ES-I3 (cell line): ENCODE results near the gene MRPS25.

Experiments used
- H3K36me3 ChIP-seq: 2 replicates; pipeline ENCODE4 v1.6.1; 2013; ENCODE audit warnings: mild to moderate bottlenecking, low read length, control low read depth, moderate library complexity; ENCODE audit not compliant: insufficient read depth
- H3K4me1 ChIP-seq: 2 replicates; pipeline ENCODE4 v1.6.1; 2013; ENCODE audit warnings: mild to moderate bottlenecking, control low read depth, low read length; ENCODE audit not compliant: insufficient read depth
- H3K9ac ChIP-seq: 2 replicates; pipeline ENCODE4 v1.6.1; 2013; ENCODE audit warnings: low read depth, mild to moderate bottlenecking, low read length, moderate library complexity
- H3K9me3 ChIP-seq: 2 replicates; pipeline ENCODE4 v1.6.1; 2013; ENCODE audit warnings: mild to moderate bottlenecking, low read length, moderate library complexity; ENCODE audit not compliant: control insufficient read depth, insufficient read depth

Gene MRPS25

DNA sequence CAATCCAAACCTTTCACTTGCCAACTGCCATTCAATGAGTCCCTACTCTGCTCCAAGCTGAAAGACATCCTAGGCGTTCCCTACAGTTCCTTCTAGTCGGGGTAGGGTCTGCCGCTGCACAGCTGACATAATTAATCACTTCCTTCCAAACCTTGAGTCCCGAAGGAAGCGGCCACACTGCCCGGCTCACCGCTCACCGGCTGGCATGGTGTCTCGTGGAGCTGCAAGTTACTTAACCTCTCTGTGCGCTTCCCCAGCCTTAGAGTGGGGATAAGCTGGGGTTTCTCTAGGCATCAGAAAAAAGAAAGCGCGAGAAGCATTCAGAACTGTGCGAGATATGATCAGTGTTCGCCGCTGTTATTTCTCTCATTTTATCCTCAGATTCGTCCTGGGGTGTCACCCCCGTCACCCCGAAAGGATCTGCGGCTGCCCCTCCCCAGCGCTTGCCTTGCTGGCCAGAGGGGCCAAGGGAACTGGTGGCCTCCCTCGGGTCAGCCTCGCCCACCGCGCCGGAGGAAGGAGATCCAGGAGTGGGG, 748 bp downstream of the MRPS25 start:
- H3K9ac ChIP-seq: peak overlapping the region; percentile 88
- H3K9me3 ChIP-seq: no peaks in the 10 kb centered on the region
- H3K4me1 ChIP-seq: no peaks in the 10 kb centered on the region
- H3K36me3 ChIP-seq: no peaks in the 10 kb centered on the region

DNA sequence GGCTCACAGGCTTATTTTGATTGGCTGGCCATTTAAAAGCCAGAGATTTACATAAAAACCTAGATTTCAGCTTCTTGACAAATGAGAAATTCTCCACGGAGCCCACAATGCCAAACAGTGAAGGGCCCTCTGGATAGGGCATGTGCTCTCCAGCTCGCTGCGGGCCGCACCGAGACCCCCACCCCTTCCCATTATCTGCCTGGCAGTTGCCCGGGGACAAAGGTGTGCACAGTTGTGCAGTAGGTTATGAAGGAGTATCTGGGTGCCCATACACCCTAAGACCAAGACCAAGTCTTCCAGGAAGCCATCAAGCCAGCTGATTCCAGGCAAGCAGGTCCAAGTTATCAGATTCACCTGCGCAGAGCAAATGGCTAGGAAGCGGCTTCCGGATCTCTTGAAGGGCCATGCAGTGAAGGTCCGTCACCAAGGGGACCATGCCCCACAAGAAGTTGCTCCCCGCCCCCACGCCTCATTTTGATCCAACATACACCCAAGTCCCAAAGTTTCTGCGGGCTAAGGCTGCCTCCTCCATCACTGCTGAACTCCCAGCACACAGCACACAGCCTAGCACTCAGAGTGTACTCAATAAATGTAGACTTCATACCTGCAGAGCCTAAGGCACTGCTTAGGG, 1.3 kb downstream of the MRPS25 start:
- no peaks in the 10 kb centered on the region for H3K9me3 ChIP-seq
- peaks cover 1% of the 10 kb centered on the region; the same call in 1 of the 2 replicates for H3K36me3 ChIP-seq
- peak overlapping the region; percentile 88 for H3K9ac ChIP-seq
- no peaks in the 10 kb centered on the region for H3K4me1 ChIP-seq

DNA sequence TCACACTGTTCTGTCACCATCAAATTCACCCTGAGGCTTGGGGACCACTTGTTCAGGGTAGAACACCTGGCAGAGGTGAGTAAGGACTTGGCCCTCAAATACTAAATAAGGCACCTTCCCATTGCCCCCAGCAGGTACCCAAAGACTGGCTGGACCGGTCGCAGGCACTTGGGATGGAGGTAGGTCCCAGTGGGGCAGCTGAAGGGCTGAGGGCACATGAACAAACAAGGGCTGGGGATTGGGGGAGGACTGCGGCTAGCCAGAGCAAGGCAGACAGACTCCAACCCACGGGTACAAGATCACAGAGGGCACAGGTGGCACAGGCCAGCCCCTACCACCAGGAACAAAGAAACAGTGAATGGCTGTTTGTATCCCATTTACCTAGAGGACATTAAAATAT, 1.9 kb downstream of the MRPS25 start:
- peaks cover 6% of the 10 kb centered on the region; the same call in 1 of the 2 replicates for H3K36me3 ChIP-seq
- no peaks in the 10 kb centered on the region for H3K9me3 ChIP-seq
- H3K4me1 ChIP-seq: no peaks in the 10 kb centered on the region
- H3K9ac ChIP-seq: no peak overlapping the region

DNA sequence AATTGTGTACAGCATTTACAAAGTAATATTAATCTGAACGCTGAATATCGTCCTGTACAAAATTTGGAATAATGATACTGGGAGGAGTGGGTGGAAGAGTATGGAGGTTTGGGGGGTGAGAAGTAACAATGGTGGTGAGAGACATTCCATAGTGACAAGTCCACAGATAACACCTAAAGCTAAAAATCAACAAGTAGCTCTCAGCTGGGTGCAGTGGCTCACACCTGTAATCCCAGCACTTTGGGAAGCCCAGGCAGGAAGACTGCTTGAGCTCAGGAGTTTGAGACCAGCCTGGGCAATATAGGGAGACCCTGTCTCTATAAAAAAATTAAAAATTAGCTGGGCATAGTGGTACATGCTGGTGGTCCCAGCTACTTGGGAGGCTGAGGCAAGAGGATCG, 5.1 kb downstream of the MRPS25 start:
- H3K36me3 ChIP-seq: peaks cover 6% of the 10 kb centered on the region
- H3K9me3 ChIP-seq: no peaks in the 10 kb centered on the region

DNA sequence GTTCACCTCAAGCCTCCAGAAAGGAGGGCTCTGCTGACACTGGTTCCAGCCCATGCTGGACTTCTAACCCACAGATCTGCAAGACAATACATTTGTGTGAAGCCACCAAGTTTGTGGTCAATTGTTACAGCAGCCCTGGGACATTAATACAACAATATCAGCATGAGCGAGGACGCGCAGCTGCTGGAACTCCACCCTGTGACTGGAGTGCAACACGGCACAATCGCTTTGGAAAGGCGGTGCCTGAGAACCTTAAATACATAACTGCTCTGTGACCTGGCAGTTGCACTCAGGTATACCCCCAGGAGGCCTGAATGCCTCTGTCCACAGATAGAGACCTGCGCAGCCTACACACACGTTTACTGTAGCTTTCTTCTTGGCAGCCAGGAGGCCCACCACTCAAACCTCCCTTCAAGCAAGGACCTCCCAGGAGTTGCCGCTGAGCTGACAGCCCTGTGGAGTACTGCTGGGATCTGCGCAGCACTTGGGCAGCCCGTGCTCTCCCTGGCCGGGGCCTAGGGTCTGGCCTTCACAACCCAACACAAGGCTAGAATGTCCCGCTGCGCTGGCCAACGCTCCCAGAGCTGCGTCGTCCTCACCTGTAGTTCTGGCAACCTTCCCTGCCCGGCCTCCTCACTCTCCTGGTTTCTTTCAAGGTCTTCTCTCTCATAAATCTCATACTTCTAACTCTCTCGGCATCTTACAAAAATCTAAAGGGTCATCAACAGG, 8.3 kb downstream of the MRPS25 start:
- Histone ChIP-seq H3K4me1 (no peaks in the 10 kb centered on the region), H3K9ac (no peak overlapping the region), H3K9me3 (no peaks in the 10 kb centered on the region), H3K36me3 (peaks cover 6% of the 10 kb centered on the region)

More for the DNA sequence above, 5.1 kb downstream of the MRPS25 start:
- H3K4me1 ChIP-seq: no peaks in the 10 kb centered on the region
- H3K9ac ChIP-seq: no peak overlapping the region

DNA sequence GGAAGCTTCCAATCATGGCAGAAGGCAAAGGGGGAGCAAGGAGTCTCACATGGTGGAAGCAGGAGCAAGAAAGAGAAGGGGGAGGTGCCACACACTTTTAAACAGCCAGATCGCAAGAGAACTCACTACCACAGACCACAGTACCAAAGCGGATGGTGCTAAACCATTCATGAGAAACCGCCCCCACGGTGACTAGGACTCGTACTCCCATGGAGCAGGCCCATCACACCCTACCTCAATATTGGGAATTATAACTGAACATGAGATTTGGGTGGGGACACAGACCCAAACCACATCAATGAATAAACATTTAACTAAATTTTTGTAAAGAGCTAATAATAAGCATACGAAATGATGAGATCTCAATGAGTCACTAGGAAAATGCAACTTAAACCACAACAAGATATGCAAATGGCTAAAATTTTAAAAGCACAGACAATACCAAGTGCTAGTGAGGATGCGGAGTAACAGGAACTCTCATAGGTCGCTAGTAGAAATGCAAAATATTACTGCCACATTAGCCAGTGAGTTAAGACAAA, 10.0 kb downstream of the MRPS25 start:
- Histone ChIP-seq H3K36me3 (peaks cover 9% of the 10 kb centered on the region), H3K4me1 (no peaks in the 10 kb centered on the region)

DNA sequence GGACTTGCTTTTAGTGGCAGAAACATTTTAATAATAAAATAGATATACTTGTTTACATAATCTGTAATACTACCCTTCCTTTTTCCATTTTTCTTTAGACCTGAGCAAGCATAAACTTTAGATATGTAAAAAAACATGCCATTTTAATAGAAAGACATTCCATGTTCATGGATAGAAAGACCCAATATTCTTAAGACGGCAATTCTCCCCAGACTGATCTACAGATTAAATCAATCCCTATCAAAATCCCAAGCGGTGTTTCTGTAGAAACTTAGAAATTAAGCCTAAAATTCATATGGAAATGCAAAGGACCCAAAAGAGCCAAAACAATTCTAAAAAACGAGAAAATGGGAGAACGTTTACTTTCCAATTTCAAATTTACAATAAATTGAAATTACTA, 11.6 kb downstream of the MRPS25 start:
- Histone ChIP-seq H3K4me1 (no peaks in the 10 kb centered on the region), H3K9ac (no peak overlapping the region), H3K9me3 (no peaks in the 10 kb centered on the region), H3K36me3 (peaks cover 15% of the 10 kb centered on the region)

More for the DNA sequence above, 10.0 kb downstream of the MRPS25 start:
- no peak overlapping the region for H3K9ac ChIP-seq
- no peaks in the 10 kb centered on the region for H3K9me3 ChIP-seq

DNA sequence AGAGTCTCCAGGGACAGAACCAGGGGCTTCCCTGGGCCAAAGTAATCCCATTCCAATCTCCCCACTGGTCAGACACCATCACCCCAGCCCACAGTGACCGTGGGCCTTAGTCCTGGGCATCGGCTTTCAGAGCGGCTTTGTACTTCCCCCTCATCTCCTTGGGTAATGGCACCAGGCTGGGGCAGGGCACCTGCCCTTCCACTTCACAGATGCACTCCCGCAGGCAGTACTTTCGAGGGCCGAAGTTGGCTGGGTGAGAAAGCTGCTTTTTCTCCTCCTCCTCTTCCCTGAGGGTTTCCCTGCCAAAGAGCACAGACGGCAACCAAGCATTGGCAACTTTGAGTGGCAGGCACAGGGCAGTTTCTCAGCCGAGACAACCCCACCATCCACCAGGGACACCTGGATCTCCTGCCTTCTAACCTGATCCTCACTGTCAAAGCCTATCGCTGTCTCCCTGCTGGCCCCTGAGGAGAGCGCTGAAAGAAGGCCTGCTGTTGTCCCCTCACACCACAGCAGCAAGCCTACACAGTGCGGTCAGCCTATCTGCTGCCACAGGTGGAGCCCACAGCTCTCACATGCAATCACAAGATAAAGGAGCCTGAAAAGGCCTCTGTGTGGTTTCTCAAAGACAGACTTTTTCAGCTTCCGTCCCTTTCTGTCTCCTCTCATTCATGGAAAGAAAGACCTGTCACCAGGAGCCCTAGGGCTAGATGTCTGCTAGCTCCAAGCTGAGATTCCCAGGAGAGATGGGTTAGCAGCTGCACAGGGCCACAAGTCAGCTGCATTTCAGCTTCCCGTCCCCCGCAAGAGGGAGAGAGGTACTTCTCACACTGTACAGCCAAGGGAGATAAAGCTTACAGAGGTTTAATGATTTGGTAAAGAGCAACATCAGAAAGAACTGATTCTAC, 12.5 kb downstream of the MRPS25 start:
- H3K9ac ChIP-seq: no peak overlapping the region
- H3K4me1 ChIP-seq: no peaks in the 10 kb centered on the region
- peaks cover 14% of the 10 kb centered on the region for H3K36me3 ChIP-seq
- no peaks in the 10 kb centered on the region for H3K9me3 ChIP-seq

DNA sequence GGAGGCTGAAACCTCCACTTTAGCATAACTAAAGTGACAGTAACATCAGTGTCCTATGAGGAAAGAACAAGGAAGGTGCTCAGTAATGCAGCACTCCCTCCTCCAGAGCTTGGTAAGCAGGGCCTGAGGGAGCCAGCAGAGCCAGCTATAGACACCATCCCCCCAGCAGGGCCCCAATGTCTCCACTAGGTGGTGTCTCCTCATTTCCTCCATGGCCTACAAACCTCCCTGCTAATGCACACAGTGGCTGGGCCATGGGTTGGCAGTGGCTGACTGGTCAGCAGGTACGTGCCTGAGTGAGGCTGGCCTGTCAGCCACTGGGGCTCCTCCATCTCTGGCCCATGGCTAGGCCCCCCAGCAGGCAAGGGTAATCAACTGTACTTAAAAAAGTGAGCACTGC, 13.6 kb downstream of the MRPS25 start:
- H3K36me3 ChIP-seq: peaks cover 14% of the 10 kb centered on the region
- H3K9ac ChIP-seq: no peak overlapping the region

DNA sequence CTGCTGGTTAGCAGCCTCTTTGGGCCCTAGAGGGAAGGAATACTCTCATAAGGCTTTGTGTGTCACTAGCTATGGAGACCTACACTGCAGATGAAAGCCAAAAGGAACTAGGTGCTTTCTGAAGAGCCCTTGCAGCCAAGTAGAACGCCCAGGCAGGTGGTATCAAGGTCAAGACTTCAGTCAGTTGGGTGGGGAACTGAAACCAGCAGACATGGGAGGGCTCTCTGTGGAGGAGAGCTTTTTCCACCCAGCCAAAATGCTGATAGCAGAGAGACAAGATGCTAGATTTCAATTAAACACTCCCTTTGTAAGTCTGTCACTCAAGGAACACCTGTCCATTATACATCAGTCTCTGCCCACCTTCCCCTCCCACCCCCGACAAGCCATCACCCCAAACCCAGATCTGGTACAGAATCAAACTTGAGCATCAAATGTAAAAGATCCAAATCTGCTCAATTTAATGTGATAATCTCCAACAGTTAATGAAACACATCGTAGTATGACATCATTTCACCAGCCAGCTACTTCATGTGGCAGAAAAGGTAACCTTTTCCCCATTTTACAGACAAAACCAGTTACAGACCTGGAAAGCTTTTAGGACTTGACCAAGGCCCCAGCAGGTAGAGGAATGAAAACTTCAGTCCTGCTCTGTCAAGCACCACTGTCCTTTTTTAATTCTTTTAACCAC, 14.6 kb downstream of the MRPS25 start:
- Histone ChIP-seq H3K9me3 (no peaks in the 10 kb centered on the region), H3K36me3 (peaks cover 23% of the 10 kb centered on the region), H3K4me1 (no peaks in the 10 kb centered on the region), H3K9ac (no peak overlapping the region)

More for the DNA sequence above, 13.6 kb downstream of the MRPS25 start:
- Histone ChIP-seq H3K9me3 (no peaks in the 10 kb centered on the region), H3K4me1 (no peaks in the 10 kb centered on the region)

DNA sequence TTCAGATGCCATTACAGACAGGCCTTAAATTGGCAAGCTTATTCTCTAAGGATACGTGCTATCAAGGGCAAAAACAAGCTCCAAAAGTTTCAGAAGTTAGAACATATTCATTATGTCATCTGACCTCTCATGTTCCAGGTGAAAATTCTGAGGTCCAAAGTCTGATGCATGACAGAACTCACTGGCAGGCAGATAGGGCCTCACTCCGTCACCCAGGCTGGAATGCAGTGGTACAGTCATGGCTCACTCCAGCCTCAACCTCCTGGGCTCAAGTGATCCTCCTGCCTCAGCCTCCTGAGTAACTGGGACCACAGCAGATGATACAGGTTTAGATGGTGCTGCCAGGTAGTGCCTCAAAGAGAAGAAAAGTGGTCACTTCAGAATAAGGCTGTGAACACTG, 15.5 kb downstream of the MRPS25 start:
- Histone ChIP-seq H3K4me1 (no peaks in the 10 kb centered on the region), H3K36me3 (peaks cover 32% of the 10 kb centered on the region)

DNA sequence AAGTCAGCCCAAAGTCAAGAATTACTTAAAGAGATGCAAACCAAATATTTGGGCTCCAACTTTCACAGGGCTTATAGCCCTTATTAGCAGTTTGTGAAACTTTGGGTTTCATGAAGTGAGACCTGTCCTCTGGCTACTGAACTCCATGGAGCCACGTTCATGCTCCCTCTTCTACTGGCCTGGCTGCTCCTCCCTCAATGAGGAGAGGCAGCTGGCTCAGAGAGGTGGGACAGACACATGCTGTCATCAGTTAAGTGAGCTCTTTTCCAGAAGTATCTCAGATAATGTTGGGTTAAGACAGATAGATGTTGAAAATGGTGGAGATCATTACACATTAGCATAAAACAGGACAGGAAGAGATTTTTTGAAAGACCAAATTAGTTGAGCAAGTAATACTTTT, 19.4 kb downstream of the MRPS25 start:
- H3K4me1 ChIP-seq: no peaks in the 10 kb centered on the region
- no peak overlapping the region for H3K9ac ChIP-seq
- H3K9me3 ChIP-seq: no peaks in the 10 kb centered on the region
- peaks cover 53% of the 10 kb centered on the region for H3K36me3 ChIP-seq

More for the DNA sequence above, 15.5 kb downstream of the MRPS25 start:
- no peaks in the 10 kb centered on the region for H3K9me3 ChIP-seq
- H3K9ac ChIP-seq: no peak overlapping the region

DNA sequence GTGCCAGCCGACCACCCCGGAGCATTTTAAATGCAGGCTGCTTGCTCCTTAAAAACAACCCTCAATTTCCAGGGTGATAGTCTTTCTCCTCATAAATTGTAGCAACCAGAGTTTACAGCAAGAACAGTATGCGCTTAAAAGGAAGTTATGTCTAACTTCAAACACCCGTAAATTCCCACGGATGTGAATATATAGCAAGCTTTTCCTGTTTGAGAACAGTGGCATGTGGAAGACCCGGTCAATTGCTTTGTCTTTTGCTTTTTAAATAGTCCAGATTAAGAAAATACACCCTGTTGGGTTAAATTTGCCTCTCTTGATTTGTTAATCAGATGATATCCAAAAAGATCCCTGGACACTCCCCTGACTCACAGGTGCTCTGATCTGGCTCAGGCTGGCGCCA, 20.8 kb downstream of the MRPS25 start:
- no peaks in the 10 kb centered on the region for H3K9me3 ChIP-seq
- no peak overlapping the region for H3K9ac ChIP-seq
- peaks cover 46% of the 10 kb centered on the region for H3K36me3 ChIP-seq
- no peaks in the 10 kb centered on the region for H3K4me1 ChIP-seq
